Liver (tissue), 9 donors: Measurements from ENCODE around the gene NPIPB2. TPM values are rescaled to one million over a fixed set of nuclear protein-coding genes. Genes with fewer than 3 reads are reported as not detected.

ENCODE experiments used
- DNase-seq: peaks from one replicate; pipeline ENCODE4 v3.0.0-alpha.2; 2017; ENCODE audit warnings: low spot score
- H3K27ac ChIP-seq, 2 donors: one replicate each; pipeline ENCODE4 v1.7.0; 2013; ENCODE audit warnings: inconsistent platforms in 2 of 2, low read length in 2 of 2, control low read depth in 1 of 2, low read depth in 1 of 2, mild to moderate bottlenecking in 1 of 2
- H3K27me3 ChIP-seq, 4 donors: one replicate each; pipeline versions ENCODE4 v1.6.1 to v1.7.0; 2013; ENCODE audit warnings: low read length in 3 of 4, inconsistent platforms in 1 of 4, mild to moderate bottlenecking in 1 of 4, moderate library complexity in 1 of 4; ENCODE audit not compliant: control insufficient read depth in 4 of 4, insufficient read depth in 4 of 4
- H3K36me3 ChIP-seq, 4 donors: one replicate each; pipeline versions ENCODE4 v1.6.1 to v1.7.0; 2013; ENCODE audit warnings: low read length in 3 of 4, mild to moderate bottlenecking in 3 of 4, low read depth in 1 of 4, moderate library complexity in 1 of 4; ENCODE audit not compliant: control insufficient read depth in 4 of 4, insufficient read depth in 3 of 4
- H3K4me1 ChIP-seq, 4 donors: one replicate each; pipeline versions ENCODE4 v1.6.1 to v1.7.0; 2013; ENCODE audit warnings: low read length in 3 of 4, mild to moderate bottlenecking in 3 of 4, moderate library complexity in 1 of 4; ENCODE audit not compliant: control insufficient read depth in 4 of 4, insufficient read depth in 4 of 4
- H3K4me3 ChIP-seq, 3 donors: one replicate each; pipeline versions ENCODE4 v1.6.1 to v1.7.0; 2013; ENCODE audit warnings: low read length in 3 of 3, control low read depth in 1 of 3, low read depth in 1 of 3, mild to moderate bottlenecking in 1 of 3
- H3K9ac ChIP-seq, 2 donors: one replicate each; pipeline ENCODE4 v1.7.0; 2013; ENCODE audit warnings: low read length in 2 of 2, mild to moderate bottlenecking in 2 of 2, moderate library complexity in 2 of 2, control low read depth in 1 of 2, low read depth in 1 of 2
- H3K9me3 ChIP-seq, 4 donors: one replicate each; pipeline versions ENCODE4 v1.6.1 to v1.7.0; 2013; ENCODE audit warnings: low read length in 3 of 4; ENCODE audit not compliant: control insufficient read depth in 4 of 4
- CTCF ChIP-seq: fragments of 150-350 bp; IDR thresholded peaks from 2 replicates; pipeline ENCODE4 v1.5.1; 2017; ENCODE audit warnings: improper control_type of control experiment, low read depth, low read length; ENCODE audit not compliant: missing input control
- EGR1 ChIP-seq, 2 donors: IDR thresholded peaks; 2 replicates each; pipeline ENCODE4 v1.6.1; 2016 to 2018; ENCODE audit warnings: antibody characterized with exemption in 2 of 2, low read depth in 2 of 2
- FOXA1 ChIP-seq: IDR thresholded peaks from 2 replicates; pipeline ENCODE4 v1.6.1; 2016; ENCODE audit warnings: antibody characterized with exemption
- FOXA2 ChIP-seq: IDR thresholded peaks from 2 replicates; pipeline ENCODE4 v1.6.1; 2016; ENCODE audit warnings: antibody characterized with exemption
- GABPA ChIP-seq, 2 donors: IDR thresholded peaks in 1 of 2; conservative IDR thresholded peaks in 1 of 2; 2 replicates each; pipeline ENCODE4 v1.6.1; 2016; ENCODE audit warnings: antibody characterized with exemption in 2 of 2, mild to moderate bottlenecking in 1 of 2, moderate library complexity in 1 of 2
- HNF4A ChIP-seq, 2 donors: conservative IDR thresholded peaks; 2 replicates each; pipeline ENCODE4 v1.6.1; 2016; ENCODE audit warnings: antibody characterized with exemption in 2 of 2, mild to moderate bottlenecking in 2 of 2
- HNF4G ChIP-seq: IDR thresholded peaks from 2 replicates; pipeline ENCODE4 v1.6.1; 2016; ENCODE audit warnings: antibody characterized with exemption
- JUND ChIP-seq, 2 donors: IDR thresholded peaks; 2 replicates each; pipeline ENCODE4 v1.6.1; 2016; ENCODE audit warnings: antibody characterized with exemption in 2 of 2
- NR2F2 ChIP-seq: IDR thresholded peaks from 2 replicates; pipeline ENCODE4 v1.6.1; 2016; ENCODE audit warnings: antibody characterized with exemption
- RAD21 ChIP-seq, 2 donors: IDR thresholded peaks; 2 replicates each; pipeline ENCODE4 v1.6.1; 2016; ENCODE audit warnings: antibody characterized with exemption in 2 of 2, mild to moderate bottlenecking in 2 of 2
- REST ChIP-seq: IDR thresholded peaks from 2 replicates; pipeline ENCODE4 v1.6.1; 2016; ENCODE audit warnings: antibody characterized with exemption, mild to moderate bottlenecking
- RXRA ChIP-seq, 2 donors: IDR thresholded peaks; 2 replicates each; pipeline ENCODE4 v1.6.1; 2017 to 2018; ENCODE audit warnings: antibody characterized with exemption in 2 of 2, mild to moderate bottlenecking in 1 of 2
- SP1 ChIP-seq: IDR thresholded peaks from 2 replicates; pipeline ENCODE4 v1.6.1; 2018; ENCODE audit warnings: antibody characterized with exemption, mild to moderate bottlenecking
- TAF1 ChIP-seq: conservative IDR thresholded peaks from 2 replicates; pipeline ENCODE4 v1.6.1; 2016; ENCODE audit warnings: antibody characterized with exemption, mild to moderate bottlenecking
- YY1 ChIP-seq: IDR thresholded peaks from 2 replicates; pipeline ENCODE4 v1.6.1; 2016; ENCODE audit warnings: antibody characterized with exemption, mild to moderate bottlenecking
- WGBS: extraction: QIAGEN DNeasy Blood & Tissue Kit; methylation state at CpG from one replicate; pipeline ENCODE4 v1.1.7; 2013; 5-methylcytosine and 5-hydroxymethylcytosine counted together
- polyA plus RNA-seq, 2 donors: library from polyadenylated mRNA; stranded (reverse) in 1 of 2; unstranded in 1 of 2; fragments of 200-250 nt in 1 of 2; fragments of >200 nt in 1 of 2; fragmentation: Nextera tagmentation in 1 of 2; extraction: Ambion mirVana in 1 of 2; gene quantifications; one replicate each; pipeline versions ENCODE4 v1.2.1 to v1.2.3, GENCODE V29; 2013 to 2015
- total RNA-seq, 2 donors: library from RNA; depleted of rRNA; stranded (reverse); fragments of >200 nt; gene quantifications; one replicate each; pipeline ENCODE4 v1.2.3, GENCODE V29; 2014
- TF ChIP-seq, protein P1 (sequence below): IDR thresholded peaks from 2 replicates; pipeline ENCODE4 v1.6.1; 2016; ENCODE audit warnings: antibody characterized with exemption
- TF ChIP-seq, protein P2 (sequence below): IDR thresholded peaks from 2 replicates; pipeline ENCODE4 v1.6.1; 2016; ENCODE audit warnings: antibody characterized with exemption
- TF ChIP-seq, protein P3 (sequence below): IDR thresholded peaks from 2 replicates; pipeline ENCODE4 v1.6.1; 2016; ENCODE audit warnings: antibody characterized with exemption
- donor health status: healthy.
- donor health status: healthy.
- donor health status: healthy.
- donor health status: healthy.
- donor health status: healthy.

Gene NPIPB2
- total and polyA plus RNA-seq, 4 donors, result 0.75 to 4.9 (median 3.3) TPM

- TF ChIP-seq, protein P1, sequence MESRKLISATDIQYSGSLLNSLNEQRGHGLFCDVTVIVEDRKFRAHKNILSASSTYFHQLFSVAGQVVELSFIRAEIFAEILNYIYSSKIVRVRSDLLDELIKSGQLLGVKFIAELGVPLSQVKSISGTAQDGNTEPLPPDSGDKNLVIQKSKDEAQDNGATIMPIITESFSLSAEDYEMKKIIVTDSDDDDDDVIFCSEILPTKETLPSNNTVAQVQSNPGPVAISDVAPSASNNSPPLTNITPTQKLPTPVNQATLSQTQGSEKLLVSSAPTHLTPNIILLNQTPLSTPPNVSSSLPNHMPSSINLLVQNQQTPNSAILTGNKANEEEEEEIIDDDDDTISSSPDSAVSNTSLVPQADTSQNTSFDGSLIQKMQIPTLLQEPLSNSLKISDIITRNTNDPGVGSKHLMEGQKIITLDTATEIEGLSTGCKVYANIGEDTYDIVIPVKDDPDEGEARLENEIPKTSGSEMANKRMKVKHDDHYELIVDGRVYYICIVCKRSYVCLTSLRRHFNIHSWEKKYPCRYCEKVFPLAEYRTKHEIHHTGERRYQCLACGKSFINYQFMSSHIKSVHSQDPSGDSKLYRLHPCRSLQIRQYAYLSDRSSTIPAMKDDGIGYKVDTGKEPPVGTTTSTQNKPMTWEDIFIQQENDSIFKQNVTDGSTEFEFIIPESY, result no peak
- no peak for TF ChIP-seq FOXA2
- TF ChIP-seq GABPA (IDR thresholded peaks at IDR 0.05 in 1 of 2, conservative IDR thresholded peaks at IDR 0.05 in 1 of 2), result no peak
- no peak for TF ChIP-seq JUND (IDR thresholded peaks at IDR 0.05)
- TF ChIP-seq TAF1, result no peak
- no peak for TF ChIP-seq RAD21 (IDR thresholded peaks at IDR 0.05)
- no peak for TF ChIP-seq NR2F2
- TF ChIP-seq HNF4G, result no peak
- TF ChIP-seq RXRA (IDR thresholded peaks at IDR 0.05), result no peak
- TF ChIP-seq EGR1 (IDR thresholded peaks at IDR 0.05; ENCODE audit: low read depth in 2 of 2), result no peak
These were observed 36.2 kb upstream of the NPIPB2 start (continued) for GRCh38 chr16:11978080-11978479.

- peaks cover 0 to 2% (median 0%) of the 10 kb centered on the region in 4 donors for H3K36me3 ChIP-seq
- TF ChIP-seq FOXA2, result no peak
- TF ChIP-seq, protein P1, result no peak
- no peak for TF ChIP-seq RAD21 (IDR thresholded peaks at IDR 0.05)
- TF ChIP-seq HNF4A (conservative IDR thresholded peaks at IDR 0.05), result no peak
- no peak for TF ChIP-seq SP1
- TF ChIP-seq, protein P2, sequence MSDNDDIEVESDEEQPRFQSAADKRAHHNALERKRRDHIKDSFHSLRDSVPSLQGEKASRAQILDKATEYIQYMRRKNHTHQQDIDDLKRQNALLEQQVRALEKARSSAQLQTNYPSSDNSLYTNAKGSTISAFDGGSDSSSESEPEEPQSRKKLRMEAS, result no peak
- TF ChIP-seq GABPA (IDR thresholded peaks at IDR 0.05 in 1 of 2, conservative IDR thresholded peaks at IDR 0.05 in 1 of 2), result no peak
- TF ChIP-seq RXRA (IDR thresholded peaks at IDR 0.05), result no peak
- TF ChIP-seq YY1, result no peak
- TF ChIP-seq, protein P3, sequence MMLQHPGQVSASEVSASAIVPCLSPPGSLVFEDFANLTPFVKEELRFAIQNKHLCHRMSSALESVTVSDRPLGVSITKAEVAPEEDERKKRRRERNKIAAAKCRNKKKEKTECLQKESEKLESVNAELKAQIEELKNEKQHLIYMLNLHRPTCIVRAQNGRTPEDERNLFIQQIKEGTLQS, result no peak
- no peak for TF ChIP-seq JUND (IDR thresholded peaks at IDR 0.05)
- TF ChIP-seq TAF1, result no peak
- TF ChIP-seq CTCF, result no peak
- TF ChIP-seq FOXA1, result no peak
- no peak for TF ChIP-seq EGR1 (IDR thresholded peaks at IDR 0.05; ENCODE audit: low read depth in 2 of 2)
- no peak for TF ChIP-seq REST
- no peak for TF ChIP-seq HNF4G
- no peak for TF ChIP-seq NR2F2
- WGBS, result 44% methylated on average over 12 of the region's 12 CpGs
- peak overlapping the region; percentile 83 to 93 (median 89) for H3K4me3 ChIP-seq
- peak overlapping the region; percentile 17 to 46 for H3K27ac ChIP-seq
- peak overlapping the region; percentile 87 to 89 for H3K9ac ChIP-seq
- peaks cover 2 to 22% (median 17%) of the 10 kb centered on the region in 4 donors for H3K4me1 ChIP-seq
- no peak for DNase-seq
- H3K27me3 ChIP-seq, result no peaks in the 10 kb centered on the region
- no peaks in the 10 kb centered on the region for H3K9me3 ChIP-seq
These were observed 35.7 kb upstream of the NPIPB2 start for GRCh38 chr16:11977376-11978041.
